Sciatic nerve (tissue), 2 donors: Measurements from ENCODE around the gene WDFY2. TPM values are rescaled to one million over a fixed set of nuclear protein-coding genes. Genes with fewer than 3 reads are reported as not detected.
"Not testable (repeated sequence)": the region's sequence is repeated elsewhere in the genome, so short reads cannot be mapped to it uniquely, and the experiment has no call there.

Experiments used
- ATAC-seq: fragments of 200-7000 bp; cut with Tn5 transposase; one replicate; pipeline ENCODE4 v1.9.1; 2020; ENCODE audit warnings: mild to moderate bottlenecking, moderate library complexity
- DNase-seq: peaks from one replicate; pipeline ENCODE4 v3.0.0-alpha.2; 2020; ENCODE audit warnings: low spot score
- intact Hi-C: fragments of 100-400 bp; cut with DNase I; formaldehyde crosslinking; loops from one replicate; pipeline ENCODE4 v1.14.2; 2022
- total RNA-seq: library from RNA; stranded (reverse); fragmentation: NEBNext Ultra II Directional; extraction: Animal tissue kit (Norgen Biotek cat#: 25700); gene quantifications from one replicate; pipeline ENCODE4 v1.2.1, GENCODE V29; 2021
- donor health status: DM: no; HTN: no; CAD: no.
- donor health status: DM: no; HTN: no; CAD: no.

The WDFY2 gene
- total RNA-seq, 1 donor from 2014 or later, result 22.1 TPM

GRCh38 chr13:51559946-51560735 lies 24.1 kb upstream of the WDFY2 start:
- DNase-seq (no peak), ATAC-seq (no peak)
- intact Hi-C loops, result no loop called here

- intact Hi-C loops, result no loop called here
- ATAC-seq (peak; percentile 61), DNase-seq (no peak)
Observed at GRCh38 chr13:51562011-51562671, 22.1 kb upstream of the WDFY2 start.

- intact Hi-C loops, result no loop called here
- no peak for DNase-seq
- ATAC-seq, result no peak
Observed at GRCh38 chr13:51564252-51564651, 20.0 kb upstream of the WDFY2 start.

DNA sequence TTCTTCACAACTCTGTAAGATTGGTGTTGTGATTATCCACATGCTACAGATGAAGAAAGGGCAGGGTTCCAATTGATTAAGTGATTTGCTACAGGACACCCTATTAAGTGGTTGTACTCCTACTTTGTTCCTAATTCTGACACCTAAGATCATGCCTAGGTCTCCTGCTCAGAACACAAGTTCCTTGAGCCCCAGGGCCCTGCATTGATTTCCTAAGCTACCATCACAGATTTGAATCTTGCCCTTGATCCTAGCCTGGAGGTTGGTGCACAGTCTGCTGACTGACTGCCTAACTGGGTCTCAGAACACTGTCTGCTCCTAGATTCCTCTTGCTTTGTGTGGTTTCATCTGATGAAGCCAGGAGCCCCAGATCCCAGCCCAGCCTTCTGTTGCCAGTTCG lies 19.6 kb upstream of the WDFY2 start:
- DNase-seq (no peak), ATAC-seq (no peak)
- intact Hi-C loops, result no loop called here

- DNase-seq, ATAC-seq, intact Hi-C loops: not testable (repeated sequence)
Observed at GRCh38 chr13:51569001-51569400, 15.3 kb upstream of the WDFY2 start.

DNA sequence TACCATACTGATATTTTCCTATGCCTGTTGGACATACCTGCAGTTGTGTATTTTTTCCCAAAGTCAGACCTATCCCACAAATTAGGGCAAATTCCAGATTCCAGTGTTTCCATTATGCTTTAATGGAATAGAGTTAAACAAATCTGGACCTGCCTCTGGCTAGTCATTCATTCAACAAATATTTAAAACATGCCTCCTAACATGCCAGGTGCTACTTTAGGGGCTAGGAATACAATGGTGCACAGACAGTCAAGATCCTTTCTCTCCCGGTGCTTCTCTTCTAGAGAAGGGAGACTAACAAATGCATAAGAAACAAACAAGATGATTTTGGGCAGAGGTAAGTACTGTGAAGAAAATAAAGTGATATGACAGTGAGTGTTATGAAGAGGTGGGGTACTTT lies 7.5 kb upstream of the WDFY2 start:
- ATAC-seq, result no peak
- DNase-seq, result no peak
- intact Hi-C loops, result no loop called here

DNA sequence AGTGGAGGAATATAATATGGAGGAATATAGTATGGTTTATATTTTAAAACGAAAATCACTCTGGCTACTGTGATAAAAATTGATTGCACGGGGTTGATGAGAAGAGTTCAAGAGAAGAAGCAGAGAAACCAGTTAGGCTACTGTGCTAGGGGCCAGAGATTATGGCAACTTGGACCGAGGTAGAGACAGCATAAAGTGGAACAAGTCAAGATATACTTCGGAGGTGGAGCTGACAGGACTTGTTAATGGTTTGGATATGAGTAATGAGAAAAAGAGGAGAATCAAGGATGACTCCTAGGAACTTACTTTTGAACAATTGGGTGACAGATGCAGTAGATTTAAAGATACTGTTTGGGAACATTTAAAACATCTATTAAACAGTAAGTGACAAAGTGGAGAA lies 6.6 kb upstream of the WDFY2 start:
- ATAC-seq (no peak), DNase-seq (no peak)
- intact Hi-C loops, result no loop called here

- intact Hi-C loops, result no loop called here
- ATAC-seq, result no peak
- DNase-seq, result no peak
Observed at GRCh38 chr13:51579676-51580075, 4.6 kb upstream of the WDFY2 start.

DNA sequence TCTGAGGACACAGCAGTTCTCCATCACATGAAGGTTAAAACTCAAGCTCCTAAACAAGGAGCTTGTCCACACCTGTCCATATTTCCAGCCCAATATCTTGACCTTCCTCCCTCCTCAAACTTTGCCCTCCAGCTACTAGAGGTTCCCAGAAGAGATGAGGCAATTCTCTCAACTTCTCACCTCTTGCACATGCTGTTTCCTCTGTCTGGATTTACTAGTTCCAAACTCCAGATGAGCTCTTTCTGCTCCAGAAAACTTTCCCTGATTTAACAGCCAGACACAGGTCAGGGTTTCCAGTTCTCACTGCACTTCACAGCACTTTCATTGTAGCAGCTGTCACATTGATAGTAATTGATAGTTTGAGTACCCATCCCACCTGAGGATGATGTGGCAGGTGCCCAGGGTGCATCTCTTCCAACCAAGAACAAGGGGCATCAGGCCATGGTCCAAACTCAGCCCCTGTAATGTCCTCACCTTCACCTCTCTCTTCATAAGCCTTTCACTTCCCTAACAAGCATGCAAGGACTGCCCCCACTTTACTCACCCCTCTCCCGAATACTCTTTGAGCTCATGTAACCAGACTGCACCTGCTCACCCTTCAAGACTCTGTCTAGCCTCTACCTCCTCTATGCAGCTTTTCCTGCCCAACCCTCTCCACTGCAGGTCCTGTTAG lies 3.0 kb upstream of the WDFY2 start:
- no peak for DNase-seq
- intact Hi-C loops, result no loop called here
- no peak for ATAC-seq

- no peak for ATAC-seq
- no peak for DNase-seq
- intact Hi-C loops, result no loop called here
Observed at GRCh38 chr13:51583469-51583874, 790 bp upstream of the WDFY2 start.

DNA sequence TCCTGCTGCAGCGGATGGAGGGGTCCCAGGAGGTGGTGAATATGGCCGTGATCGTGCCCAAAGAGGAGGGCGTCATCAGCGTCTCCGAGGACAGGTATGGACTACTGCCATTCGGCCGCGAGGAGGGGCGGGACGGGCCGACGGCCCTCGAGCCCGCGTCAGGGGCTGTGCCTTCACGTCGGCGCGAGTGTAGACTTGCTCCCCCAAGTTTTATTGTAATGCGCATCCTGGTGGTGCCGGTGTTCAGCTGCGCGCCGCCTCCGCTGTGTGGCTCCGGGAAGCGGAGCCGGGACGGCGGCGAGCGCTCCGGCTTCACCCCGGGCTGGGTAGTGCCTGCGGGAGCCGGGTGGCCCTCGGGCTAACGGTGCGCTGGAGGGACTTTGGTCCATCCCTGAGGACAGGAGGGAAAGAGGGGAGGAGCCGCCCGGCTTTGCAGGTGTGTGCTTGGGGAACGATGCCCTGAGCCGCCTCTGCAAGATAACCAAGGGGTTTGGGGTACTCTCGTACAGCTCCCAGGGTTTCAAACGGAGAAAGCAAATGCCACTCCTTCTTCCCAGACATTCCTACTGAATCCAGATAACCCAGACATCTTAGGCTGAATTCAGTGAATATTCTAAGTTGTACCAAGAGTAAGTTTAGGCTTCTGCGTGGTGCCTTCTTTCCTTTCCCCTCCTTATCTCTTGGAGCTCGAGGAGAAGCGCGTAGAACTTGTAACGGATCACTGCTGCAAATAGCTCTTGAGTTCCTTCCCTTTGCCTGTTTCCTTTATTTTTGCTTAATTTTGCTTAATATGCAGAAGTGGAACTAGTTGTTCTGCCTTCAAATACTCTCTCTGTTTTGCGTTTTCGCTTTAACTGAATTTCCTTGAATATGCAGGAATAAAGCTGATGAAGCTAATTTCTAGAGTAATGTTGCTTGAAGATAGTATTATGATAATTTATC lies 740 bp downstream of the WDFY2 start:
- ATAC-seq (peak; percentile 1), DNase-seq (no peak)
- intact Hi-C loops, result no loop called here

DNA sequence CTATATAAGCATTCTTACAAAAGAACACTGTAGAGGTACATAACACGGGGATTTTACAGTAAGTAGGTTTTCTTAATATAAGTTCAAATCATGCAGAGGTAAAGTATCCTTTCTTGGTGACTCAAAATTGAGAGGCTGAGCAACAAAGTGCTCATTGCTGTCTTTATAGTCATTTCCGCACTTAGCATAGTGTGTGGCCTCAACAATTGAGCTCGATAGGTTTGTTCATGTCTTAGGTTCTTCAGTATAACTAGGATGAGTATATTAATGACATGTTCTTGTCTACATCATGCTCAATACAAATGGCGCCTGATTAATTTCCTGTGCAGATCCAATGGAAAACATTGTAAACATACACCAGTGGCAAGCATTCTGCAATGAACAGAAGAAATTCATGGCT lies 1.4 kb downstream of the WDFY2 start:
- no peak for ATAC-seq
- no peak for DNase-seq
- intact Hi-C loops, result no loop called here

GRCh38 chr13:51587372-51587771 lies 3.1 kb downstream of the WDFY2 start:
- intact Hi-C loops, result no loop called here
- ATAC-seq (no peak), DNase-seq (no peak)

- intact Hi-C loops, result no loop called here
- DNase-seq, result no peak
- no peak for ATAC-seq
Observed at GRCh38 chr13:51588406-51588949, 4.2 kb downstream of the WDFY2 start.

DNA sequence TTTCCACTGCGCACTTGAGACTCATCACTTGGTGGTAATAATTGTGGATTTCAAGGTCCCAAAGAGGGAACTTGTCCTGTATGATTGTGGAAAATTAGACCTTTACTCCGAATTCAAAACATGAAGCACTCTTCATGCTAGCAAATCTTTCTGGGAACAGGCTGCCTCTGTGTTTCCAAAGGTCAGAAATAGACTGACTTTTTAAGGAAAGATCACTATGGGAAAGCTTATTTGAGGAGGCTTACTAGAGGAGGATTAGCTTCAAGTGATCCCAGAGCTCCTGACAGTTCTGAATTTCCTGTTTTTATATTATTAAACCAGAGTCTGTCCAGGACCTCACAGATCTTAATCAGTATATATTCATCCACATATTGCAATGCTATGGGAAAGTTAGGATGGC lies 5.5 kb downstream of the WDFY2 start:
- ATAC-seq (peak; percentile 6), DNase-seq (no peak)
- intact Hi-C loops, result no loop called here

GRCh38 chr13:51590231-51590970 lies 6.1 kb downstream of the WDFY2 start:
- ATAC-seq (peak; percentile 40), DNase-seq (no peak)
- intact Hi-C loops, result no loop called here

DNA sequence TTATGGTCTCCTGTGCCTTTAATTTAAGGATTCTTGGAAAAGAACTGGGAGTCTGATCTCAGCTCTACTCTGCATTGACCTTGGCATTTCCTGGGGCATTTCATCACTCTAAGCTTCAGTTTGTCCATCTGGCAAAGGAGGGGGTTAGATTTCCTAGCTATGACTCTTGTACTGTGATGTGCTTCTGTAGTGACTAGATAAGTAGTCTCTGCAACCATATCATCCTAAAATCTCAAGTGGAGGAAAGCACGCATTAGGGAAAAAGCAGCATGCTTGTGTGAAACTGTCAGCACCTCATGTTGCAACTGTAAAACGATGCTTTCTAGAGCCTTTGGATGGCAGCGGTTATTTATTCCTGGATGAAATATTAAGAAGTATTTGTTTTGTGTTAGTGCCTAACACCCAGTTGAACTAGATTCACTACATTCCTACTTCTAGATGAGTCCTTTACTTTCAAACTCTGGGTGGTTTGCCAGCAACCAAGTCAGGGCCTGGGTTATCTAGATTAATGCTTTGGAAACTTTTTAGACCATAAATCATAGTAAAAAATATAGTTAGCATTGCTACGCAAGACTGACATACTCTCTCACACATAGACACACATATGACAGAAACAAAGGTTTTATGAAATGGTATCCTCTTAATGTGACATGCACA lies 6.8 kb downstream of the WDFY2 start:
- DNase-seq (no peak), ATAC-seq (peak; percentile 94)
- intact Hi-C loops, result no loop called here

- ATAC-seq, intact Hi-C loops, DNase-seq: not testable (repeated sequence)
Observed at GRCh38 chr13:51591938-51592337, 7.7 kb downstream of the WDFY2 start.
